Ovary (tissue), 9 donors: ENCODE results near the gene TATDN2. TPM values are rescaled to one million over a fixed set of nuclear protein-coding genes. Genes with fewer than 3 reads are reported as not detected.

Source experiments
- DNase-seq, 5 donors: peaks; one replicate each; pipeline ENCODE4 v3.0.0-alpha.2; 2019 to 2020
- H3K27ac ChIP-seq, 2 donors: fragments of 200-600 bp; one replicate each; pipeline versions ENCODE4 v1.5.1 to v1.8.0; 2019 to 2022
- H3K27me3 ChIP-seq: fragments of 200-600 bp; one replicate; pipeline ENCODE4 v1.8.0; 2022
- H3K36me3 ChIP-seq: fragments of 200-600 bp; sonication (generic); one replicate; pipeline ENCODE4 v1.5.1; 2019
- H3K4me1 ChIP-seq: one replicate; pipeline ENCODE4 v1.8.1; 2013; ENCODE audit warnings: mild to moderate bottlenecking, moderate library complexity; ENCODE audit not compliant: insufficient read depth
- H3K4me3 ChIP-seq: fragments of 200-600 bp; sonication (generic); one replicate; pipeline ENCODE4 v1.5.1; 2017
- H3K9me3 ChIP-seq, 2 donors: fragments of 200-600 bp in 1 of 2; sonication (generic) in 1 of 2; one replicate each; pipeline versions ENCODE4 v1.5.1 to v1.8.1; 2013 to 2019; ENCODE audit warnings: mild to moderate bottlenecking in 1 of 2, moderate library complexity in 1 of 2
- EP300 ChIP-seq: sonication (generic); formaldehyde crosslinking; IDR thresholded peaks from one replicate; pipeline ENCODE4 v1.6.1; 2017; ENCODE audit warnings: antibody characterized with exemption
- POLR2A ChIP-seq: fragments of 450-650 bp; IDR thresholded peaks from one replicate; pipeline ENCODE4 v1.6.1; 2017; ENCODE audit warnings: antibody characterized with exemption, mild to moderate bottlenecking, moderate library complexity
- WGBS, 3 donors: extraction: QIAGEN DNeasy Blood & Tissue Kit in 1 of 3; methylation state at CpG; one replicate each; pipeline versions ENCODE4 v1.1.5 to v1.1.7; 2013 to 2017; 5-methylcytosine and 5-hydroxymethylcytosine counted together
- intact Hi-C, 4 donors: fragments of 100-400 bp; cut with DNase I; formaldehyde crosslinking; loops; one replicate each; pipeline versions ENCODE4 v1.11.0 to v1.15.1; 2022 to 2023
- polyA plus RNA-seq, 2 donors: library from polyadenylated mRNA; stranded (reverse); fragments of 200-250 nt in 1 of 2; fragments of 350-450 nt in 1 of 2; fragmentation: Illumina TruSeq in 1 of 2; extraction: RNeasy Lipid Tissue Mini Kit (QIAGEN cat#74804) in 1 of 2; gene quantifications; one replicate each; pipeline ENCODE4 v1.2.3, GENCODE V29; 2013 to 2014
- total RNA-seq, 7 donors: library from RNA; depleted of rRNA in 2 of 7; stranded (reverse); fragments of >200 nt in 2 of 7; fragmentation: NEBNext Ultra II Directional in 3 of 7; extraction: Animal tissue kit (Norgen Biotek cat#: 25700) in 3 of 7; gene quantifications; one replicate each; pipeline versions ENCODE4 v1.1.0 to v1.2.4, GENCODE V29; 2016 to 2023
- TF ChIP-seq, protein P1 (sequence below), 3 donors: fragments of 450-650 bp in 2 of 3; fragments of 200-600 bp in 1 of 3; IDR thresholded peaks; one replicate each; pipeline versions ENCODE4 v1.5.1 to v1.8.0; 2016 to 2022; ENCODE audit warnings: antibody characterized with exemption in 3 of 3, mild to moderate bottlenecking in 1 of 3
- donor health status: DM: no; HTN: no; CAD: no; lungs with moderate emphysema.
- donor health status: DM: no; HTN: no; CAD: no.
- donor health status: Bipolar disorder and iron deficiency.
- donor health status: DM: yes; HTN: yes; CAD: no.
- donor health status: DM: no; HTN: no; CAD: no.
- donor health status: DM: yes; HTN: yes; CAD: no.

The TATDN2 gene
- total and polyA plus RNA-seq, 9 donors = 17.3 to 46.4 (median 38.7) TPM

DNA sequence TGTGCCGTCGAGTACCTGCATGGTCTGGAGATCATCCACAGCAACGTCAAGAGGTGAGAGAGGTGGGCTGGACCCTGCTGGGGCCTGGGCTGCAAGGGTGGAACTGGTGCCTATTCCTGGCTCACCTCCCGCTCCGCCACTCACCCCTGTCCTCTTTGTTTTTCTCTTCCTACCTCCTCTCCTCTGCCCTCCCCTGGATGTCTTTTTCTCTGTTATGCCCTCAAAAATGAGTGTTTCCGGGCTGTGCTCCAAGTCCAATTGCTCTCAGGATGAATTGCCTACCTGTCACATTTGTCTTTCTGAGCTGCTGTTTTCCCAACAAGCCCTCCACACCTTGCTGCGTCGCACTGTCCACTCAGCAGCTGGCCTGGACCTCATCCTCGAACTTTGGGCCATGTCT, 28.5 kb upstream of the TATDN2 start:
- no peak overlapping the region for H3K27ac ChIP-seq
- no peaks in the 10 kb centered on the region for H3K4me1 ChIP-seq
- intact Hi-C loops = no loop called here
- H3K27me3 ChIP-seq = no peaks in the 10 kb centered on the region
- no peak overlapping the region for H3K4me3 ChIP-seq
- H3K36me3 ChIP-seq = no peaks in the 10 kb centered on the region
- H3K9me3 ChIP-seq = no peaks in the 10 kb centered on the region
- no peak for TF ChIP-seq POLR2A
- TF ChIP-seq, protein P1, sequence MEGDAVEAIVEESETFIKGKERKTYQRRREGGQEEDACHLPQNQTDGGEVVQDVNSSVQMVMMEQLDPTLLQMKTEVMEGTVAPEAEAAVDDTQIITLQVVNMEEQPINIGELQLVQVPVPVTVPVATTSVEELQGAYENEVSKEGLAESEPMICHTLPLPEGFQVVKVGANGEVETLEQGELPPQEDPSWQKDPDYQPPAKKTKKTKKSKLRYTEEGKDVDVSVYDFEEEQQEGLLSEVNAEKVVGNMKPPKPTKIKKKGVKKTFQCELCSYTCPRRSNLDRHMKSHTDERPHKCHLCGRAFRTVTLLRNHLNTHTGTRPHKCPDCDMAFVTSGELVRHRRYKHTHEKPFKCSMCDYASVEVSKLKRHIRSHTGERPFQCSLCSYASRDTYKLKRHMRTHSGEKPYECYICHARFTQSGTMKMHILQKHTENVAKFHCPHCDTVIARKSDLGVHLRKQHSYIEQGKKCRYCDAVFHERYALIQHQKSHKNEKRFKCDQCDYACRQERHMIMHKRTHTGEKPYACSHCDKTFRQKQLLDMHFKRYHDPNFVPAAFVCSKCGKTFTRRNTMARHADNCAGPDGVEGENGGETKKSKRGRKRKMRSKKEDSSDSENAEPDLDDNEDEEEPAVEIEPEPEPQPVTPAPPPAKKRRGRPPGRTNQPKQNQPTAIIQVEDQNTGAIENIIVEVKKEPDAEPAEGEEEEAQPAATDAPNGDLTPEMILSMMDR (IDR thresholded peaks at IDR 0.05) = no peak
- no peak for TF ChIP-seq EP300
- DNase-seq = no peak
- WGBS, 3 donors = 77 to 82% (median 80%) methylated on average over 9 of the region's 9 CpGs

DNA sequence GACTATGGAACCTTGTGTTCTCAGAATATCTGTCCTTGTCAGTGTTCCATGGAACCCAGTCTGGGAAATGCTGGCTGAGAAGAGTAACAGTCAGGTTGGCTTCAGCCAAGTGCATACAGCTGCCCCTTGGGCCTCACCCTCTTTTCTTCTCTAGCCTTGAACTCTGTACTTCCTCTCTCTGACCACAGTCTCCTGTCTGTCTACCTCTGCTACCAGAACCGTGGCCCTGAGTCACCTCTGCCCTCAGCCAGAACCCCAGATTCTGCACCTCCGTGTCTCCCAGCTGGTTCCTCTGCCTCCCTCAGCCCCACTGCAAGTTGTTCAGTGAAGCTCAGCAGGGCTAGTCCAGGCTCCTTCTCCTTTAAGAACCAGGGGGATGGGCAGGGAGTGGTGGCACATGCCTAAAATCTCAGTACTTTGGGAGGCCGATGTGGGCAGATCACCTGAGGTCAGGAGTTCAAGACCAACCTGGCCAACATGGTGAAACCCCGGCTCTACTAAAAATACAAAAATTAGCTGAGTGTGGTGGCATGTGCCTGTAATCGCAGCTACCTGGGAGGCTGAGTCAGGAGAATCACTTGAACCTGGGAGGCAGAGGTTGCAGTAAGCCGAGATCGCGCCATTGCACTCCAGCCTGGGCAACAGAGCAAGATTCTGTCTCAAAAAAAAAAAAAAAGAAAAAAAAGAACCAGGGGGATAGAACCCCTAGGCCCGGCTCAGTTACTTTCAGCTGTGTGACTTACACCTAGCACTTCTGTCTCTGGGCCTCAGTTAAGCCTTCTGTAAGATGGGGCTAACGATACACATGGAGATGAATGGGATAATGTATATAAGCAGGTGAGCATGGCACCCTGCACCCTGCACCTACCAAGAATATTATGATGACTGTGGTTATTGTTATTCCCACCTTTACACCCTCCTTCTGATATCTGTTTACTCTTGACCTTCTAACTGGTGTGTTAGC, 24.3 kb upstream of the TATDN2 start:
- H3K27ac ChIP-seq = no peak overlapping the region

DNA sequence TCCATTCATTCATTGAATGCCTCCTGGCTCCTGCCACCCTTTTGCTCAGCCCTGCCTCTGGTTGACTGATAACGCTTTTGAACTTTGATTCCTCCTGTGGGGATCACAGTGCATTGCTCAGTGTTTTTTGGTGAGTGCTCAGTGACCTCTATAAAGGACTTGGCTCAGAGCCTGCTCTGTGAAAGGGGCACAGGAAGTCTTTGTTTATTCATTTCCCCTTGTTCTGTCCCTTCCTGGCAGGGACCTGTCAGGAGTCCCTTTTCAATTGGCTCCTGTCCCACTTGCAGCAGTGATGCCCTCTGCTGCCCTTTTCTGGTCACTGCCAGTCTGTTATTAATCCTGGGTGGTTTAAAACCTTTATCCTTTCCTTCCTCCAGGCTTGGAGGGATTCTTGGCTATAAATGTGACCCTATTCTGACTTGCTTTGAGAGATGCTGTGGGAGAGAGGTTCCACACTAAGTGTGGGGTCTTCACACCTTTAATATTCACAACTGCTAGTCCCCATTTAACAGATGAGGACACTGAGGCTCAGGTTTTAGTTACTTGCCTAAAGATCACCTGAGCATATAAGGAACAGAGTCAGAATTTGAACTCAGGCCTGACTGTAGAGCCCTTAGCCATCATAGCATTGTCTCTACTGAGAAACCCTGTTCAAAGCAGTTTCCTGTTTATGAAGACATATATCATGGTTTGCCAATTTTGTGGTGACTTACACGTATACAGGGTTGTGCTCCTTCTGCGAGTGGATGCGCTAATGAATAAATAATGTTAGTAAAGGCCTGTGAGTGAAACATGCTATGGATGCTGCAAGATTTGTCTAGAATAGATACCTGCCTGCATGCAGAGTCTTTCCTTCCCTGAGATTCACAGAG, 23.2 kb upstream of the TATDN2 start:
- no peak overlapping the region for H3K27ac ChIP-seq
- intact Hi-C loops = no loop called here
- H3K4me1 ChIP-seq = no peaks in the 10 kb centered on the region
- H3K4me3 ChIP-seq = no peak overlapping the region
- WGBS, 3 donors = 56 to 88% (median 77%) methylated on average over 4 of the region's 4 CpGs
- H3K27me3 ChIP-seq = no peaks in the 10 kb centered on the region
- DNase-seq = peak in 4 of 5 donors; percentile 17 to 54 (median 39)
- no peaks in the 10 kb centered on the region for H3K9me3 ChIP-seq
- H3K36me3 ChIP-seq = no peaks in the 10 kb centered on the region
- TF ChIP-seq EP300 (no peak), POLR2A (no peak)
- TF ChIP-seq, protein P1 (IDR thresholded peaks at IDR 0.05) = no peak

More for the DNA sequence above, 24.3 kb upstream of the TATDN2 start:
- Histone ChIP-seq H3K36me3 (no peaks in the 10 kb centered on the region), H3K4me1 (no peaks in the 10 kb centered on the region), H3K9me3 (no peaks in the 10 kb centered on the region), H3K27me3 (no peaks in the 10 kb centered on the region), H3K4me3 (no peak overlapping the region)
- TF ChIP-seq POLR2A = no peak
- TF ChIP-seq, protein P1 (IDR thresholded peaks at IDR 0.05) = no peak
- no peak for TF ChIP-seq EP300
- 77 to 85% (median 85%) methylated on average over 10 of the region's 10 CpGs for WGBS, 3 donors
- DNase-seq = no peak
- intact Hi-C loops = no loop called here

DNA sequence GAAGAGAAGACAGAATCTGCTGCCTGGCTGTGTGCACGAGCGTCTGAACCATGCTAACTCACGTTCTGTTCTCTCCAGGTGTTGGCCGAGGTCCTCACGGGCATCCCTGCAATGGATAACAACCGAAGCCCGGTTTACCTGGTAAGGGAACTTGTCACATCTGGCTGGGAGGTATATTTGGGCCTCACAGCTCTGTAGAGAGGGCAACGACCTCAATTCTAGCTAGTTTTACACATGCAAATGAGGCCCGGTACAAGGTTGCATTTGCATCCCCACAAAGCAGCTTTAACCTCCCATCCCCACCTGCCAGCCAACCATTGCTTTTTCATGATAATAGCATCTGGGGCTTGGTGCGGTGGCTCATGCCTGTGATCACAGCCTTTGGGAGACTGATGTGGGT, 22.0 kb upstream of the TATDN2 start:
- intact Hi-C loops = no loop called here
- H3K9me3 ChIP-seq = no peaks in the 10 kb centered on the region
- no peak for DNase-seq
- no peak overlapping the region for H3K27ac ChIP-seq
- H3K36me3 ChIP-seq = no peaks in the 10 kb centered on the region
- TF ChIP-seq, protein P1 (IDR thresholded peaks at IDR 0.05) = no peak
- TF ChIP-seq EP300 (no peak), POLR2A (no peak)
- H3K4me1 ChIP-seq = no peaks in the 10 kb centered on the region
- H3K27me3 ChIP-seq = no peaks in the 10 kb centered on the region
- no peak overlapping the region for H3K4me3 ChIP-seq
- 62 to 71% (median 65%) methylated on average over 10 of the region's 10 CpGs for WGBS, 3 donors
